HG03060 (cell line): ENCODE measurements around the gene NKIRAS2.
"Not testable (repeated sequence)": the region's sequence is repeated elsewhere in the genome, so short reads cannot be mapped to it uniquely, and the experiment has no call there.

Experiments
- ATAC-seq: cut with Tn5 transposase; IDR thresholded peaks from one replicate; pipeline ENCODE4 v1.9.1; 2021; ENCODE audit warnings: low read depth, moderate number of reproducible peaks; ENCODE audit not compliant: unreplicated experiment

Gene NKIRAS2

DNA sequence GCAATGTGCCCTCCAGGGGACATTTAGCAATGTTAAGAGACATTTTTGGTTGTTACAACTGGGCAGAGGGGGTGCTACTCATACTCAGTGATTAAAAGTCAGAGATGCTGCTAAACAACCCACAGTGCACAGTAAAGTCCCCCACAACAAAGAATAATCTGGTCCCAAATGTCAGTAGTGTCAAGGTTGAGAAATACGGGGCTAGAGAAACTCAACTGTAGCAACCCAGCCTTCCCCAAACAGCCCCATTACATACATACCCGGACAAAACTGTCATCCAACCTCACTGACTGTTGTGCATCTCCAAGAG, 23.1 kb upstream of the NKIRAS2 start:
- ATAC-seq = no peak

DNA sequence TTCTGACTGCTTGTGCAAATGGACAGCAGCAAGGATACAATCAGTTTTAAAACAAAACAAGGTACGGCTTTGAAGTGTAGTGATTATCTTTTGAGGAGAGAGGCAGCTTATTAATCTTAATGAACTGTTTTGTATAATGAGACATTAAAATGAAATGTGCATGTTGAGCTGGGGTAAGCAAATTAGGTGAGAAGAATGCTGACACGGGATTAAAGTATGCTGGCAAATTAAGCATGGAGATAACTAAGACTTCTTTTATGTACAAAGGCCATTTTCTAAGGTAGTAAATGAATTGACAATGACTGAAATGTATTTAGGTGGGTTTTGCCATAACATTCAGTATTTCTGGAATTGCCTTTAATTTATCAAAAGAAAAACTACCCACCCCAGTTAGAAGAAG, 21.4 kb upstream of the NKIRAS2 start:
- no peak for ATAC-seq

DNA sequence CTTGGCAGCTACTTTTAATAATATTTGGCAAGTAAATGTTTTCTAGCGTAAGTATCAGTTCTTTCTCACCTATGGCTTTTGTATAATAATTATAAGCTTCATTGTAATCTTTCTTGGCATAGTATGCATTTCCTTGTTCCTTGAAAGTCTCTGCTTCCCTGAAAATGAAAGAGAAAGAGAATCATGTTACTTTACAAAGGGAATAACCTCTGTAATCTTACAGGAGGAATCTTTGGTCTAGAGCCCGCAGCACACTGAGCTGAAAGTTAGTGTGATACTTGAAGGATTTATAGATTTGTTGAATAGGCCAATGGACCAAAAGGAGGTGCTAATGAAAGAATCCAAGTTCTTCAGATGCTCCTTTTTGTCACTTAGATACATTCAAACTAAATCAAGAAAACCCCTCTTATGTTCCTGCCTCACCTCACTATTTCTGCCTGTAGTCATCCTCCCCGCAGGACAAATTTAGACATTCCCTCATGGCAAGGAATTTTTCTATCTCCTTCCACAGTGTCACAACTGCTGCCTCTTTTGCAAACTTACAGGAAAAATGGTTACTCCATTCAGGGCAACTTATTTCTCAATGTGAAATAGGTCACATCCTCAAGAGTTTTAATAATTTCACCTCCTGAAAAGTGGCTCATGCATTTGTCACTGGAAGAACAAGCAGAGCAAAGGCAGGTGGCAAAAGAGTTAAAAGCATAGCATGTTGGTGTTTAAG, 19.3 kb upstream of the NKIRAS2 start:
- no peak for ATAC-seq

DNA sequence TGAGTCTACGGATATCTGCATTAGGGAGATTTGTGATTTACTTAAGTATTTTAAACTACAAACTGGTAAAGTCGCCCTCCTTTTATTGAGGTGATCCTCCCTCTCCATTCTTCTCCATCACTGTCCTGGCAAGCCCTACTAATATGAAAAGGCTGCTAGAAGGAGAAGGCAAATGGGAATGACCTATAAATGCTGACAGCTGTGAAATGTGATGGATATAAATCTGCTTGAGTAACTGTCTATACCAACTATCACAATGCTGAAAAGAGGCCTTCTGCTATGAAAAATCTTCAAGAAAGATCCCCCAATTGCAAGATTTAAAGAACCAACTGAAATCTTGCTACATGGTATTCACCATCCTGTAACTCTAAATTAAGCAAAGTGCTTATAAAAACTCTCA, 18.2 kb upstream of the NKIRAS2 start:
- no peak for ATAC-seq

DNA sequence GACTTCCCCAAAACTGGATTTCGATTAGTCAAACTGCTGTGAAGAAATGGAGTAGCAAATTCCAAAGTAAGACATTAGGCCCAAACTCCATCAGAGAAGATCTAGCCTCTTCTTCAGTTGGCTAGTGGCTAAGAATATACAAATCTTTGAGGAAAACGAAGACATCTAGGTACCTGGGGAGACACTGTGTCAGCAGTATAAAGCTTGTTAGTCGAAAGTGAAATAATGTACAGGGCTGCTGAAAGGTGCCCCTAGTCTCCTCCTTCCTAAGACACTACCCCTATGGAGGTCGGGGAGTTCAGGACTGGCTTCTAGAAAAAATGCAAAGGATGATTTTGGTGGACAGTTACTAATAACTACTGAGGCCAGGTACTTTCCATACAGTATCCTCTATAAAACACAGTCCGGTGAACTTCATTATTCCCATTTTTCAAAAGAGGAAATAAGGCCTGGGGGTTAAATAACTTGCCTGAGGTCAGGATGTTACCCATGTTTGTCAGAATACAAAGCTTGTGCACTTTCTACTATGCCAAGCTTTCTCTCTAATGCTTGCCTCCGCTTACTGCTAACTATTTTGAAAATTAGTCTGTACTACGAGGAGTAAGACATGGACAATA, 17.6 kb upstream of the NKIRAS2 start:
- no peak for ATAC-seq

DNA sequence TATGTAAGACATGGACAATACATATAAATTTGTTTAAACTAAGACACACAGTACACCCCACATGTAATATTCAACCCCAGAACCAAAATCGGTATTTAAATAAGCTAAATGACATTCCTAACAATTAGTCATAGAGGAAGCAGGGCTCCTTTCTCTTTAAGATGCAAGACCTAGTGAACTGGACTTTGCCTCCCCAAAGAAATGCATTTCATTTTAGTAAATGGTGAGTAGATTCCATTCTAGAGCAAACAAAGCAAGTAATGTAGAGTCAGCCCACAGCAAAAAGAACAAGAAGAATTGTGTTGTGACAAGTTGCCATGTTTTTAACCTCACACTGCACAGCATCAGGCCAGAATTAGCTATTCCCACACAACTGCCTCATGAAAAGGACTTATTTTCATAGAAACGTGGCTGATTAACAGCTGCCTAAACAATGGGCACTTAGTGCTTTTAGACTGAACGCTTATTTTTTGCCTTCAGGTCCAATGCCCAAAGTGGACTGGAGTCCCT, 17.0 kb upstream of the NKIRAS2 start:
- no peak for ATAC-seq

DNA sequence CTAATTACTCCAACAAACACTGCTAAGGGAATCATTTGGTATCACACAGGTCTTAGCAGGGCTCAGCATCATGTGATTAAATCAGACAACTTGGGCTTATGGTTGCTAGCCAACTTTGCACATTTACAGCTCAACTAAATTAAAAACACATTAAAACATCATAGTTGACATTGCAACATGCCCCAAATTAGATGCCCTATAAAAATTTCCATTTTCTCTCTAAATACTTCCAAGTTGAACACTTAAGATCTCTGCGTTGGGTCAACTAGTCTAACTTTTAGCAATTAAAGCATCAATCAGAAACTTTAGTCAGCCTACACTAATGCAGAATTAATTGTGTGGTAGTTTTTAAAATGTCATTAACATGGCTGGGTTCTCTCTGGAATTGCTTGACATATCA, 14.7 kb upstream of the NKIRAS2 start:
- no peak for ATAC-seq

DNA sequence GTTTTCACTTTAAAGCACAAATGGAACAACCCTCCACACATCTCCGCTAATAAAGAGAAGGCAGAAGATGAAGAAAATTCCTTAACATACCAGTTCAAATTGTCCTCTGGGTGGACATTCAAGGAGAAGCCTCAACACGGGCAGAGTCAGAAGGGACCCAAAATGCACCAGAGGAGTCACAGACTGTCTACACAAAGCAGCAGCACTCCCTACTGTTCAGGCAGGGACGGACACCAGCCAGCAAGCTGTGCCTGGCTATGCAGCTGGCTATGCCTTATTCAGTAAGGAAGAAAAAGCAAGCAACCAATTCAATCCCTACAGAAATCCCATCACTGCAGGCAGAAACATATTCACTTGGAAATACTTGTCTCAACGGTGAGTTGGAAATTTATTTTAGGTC, 10.7 kb upstream of the NKIRAS2 start:
- ATAC-seq = no peak

DNA sequence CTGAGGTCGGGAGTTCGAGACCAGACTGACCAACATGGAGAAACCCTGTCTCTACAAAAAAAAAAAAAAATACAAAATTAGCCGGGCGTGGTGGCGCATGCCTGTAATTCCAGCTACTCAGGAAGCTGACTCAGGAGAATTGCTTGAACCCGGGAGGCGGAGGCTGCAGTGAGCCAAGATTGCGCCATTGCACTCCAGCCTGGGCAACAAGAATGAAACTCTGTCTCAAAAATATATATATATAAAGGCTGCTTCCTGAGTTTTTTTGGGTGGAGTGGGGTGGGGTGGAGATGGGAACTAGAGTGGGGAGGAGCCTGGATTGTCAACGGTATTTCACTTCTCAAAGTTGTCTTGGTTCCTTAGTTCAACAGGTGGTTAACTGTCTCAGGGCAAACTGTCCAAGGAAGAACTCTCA, 9.6 kb upstream of the NKIRAS2 start:
- not testable (repeated sequence) for ATAC-seq

DNA sequence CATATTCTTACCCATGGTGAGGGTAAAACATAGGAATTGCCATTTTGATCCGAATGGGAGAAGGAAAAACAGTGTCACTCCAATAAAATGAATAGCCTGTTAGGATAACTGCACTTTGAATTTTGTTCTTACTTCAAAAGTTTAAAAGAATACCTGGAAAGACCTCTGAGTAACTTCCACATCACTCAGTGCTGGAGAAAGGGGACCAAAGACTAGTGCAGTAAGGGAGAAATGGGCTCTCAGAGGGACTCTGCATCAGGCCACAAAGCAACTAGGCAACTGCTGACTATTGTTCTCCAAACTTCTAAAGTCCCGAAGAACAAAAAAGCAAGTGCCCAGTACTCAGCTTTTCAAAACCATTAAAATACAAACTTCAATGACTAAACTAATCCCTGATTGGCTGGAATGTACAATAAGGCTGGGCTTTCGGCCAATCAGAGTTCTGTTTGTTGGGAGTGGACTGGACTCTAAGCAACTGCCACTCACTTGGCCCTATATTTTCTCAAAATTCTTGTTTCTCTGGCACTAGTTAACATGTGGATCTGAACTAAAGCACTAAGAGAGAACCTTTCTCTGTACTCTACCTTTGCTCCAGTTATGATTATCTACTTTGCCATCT, 8.9 kb upstream of the NKIRAS2 start:
- ATAC-seq = no peak

DNA sequence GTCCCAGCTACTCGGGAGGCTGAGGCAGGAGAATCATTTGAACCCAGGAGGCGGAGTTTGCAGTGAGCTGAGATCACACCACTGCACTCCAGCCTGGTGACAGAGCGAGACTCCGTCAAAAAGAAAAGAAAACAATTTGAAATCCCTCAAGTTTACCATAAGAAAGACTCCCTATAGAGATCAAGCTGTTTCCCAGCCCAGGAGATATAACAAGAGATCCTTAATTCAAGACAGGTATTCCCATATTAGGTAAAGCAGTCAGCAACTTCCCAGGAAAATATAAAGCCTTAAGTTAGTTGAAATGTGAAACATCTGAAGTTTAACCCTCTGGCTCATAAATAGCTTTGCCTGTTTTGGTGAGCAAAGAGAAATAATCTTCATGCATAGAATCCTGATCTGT, 7.5 kb upstream of the NKIRAS2 start:
- ATAC-seq = not testable (repeated sequence)

DNA sequence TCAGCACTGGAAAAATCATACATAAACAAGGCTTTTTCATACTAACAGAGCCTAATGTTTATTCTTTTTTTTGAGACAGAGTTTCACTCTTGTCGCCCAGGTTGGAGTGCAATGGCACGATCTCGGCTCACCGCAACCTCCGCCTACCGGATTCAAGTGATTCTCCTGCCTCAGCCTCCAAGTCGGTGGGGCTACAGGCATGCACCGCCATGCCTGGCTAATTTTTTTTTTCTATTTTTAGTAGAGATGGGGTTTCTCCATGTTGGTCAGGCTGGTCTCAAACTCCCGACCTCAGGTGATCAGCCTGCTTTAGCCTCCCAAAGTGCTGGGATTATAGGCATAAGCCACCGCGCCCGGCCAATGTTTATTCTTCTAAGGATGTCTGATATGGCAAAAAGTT, 6.2 kb upstream of the NKIRAS2 start:
- not testable (repeated sequence) for ATAC-seq

DNA sequence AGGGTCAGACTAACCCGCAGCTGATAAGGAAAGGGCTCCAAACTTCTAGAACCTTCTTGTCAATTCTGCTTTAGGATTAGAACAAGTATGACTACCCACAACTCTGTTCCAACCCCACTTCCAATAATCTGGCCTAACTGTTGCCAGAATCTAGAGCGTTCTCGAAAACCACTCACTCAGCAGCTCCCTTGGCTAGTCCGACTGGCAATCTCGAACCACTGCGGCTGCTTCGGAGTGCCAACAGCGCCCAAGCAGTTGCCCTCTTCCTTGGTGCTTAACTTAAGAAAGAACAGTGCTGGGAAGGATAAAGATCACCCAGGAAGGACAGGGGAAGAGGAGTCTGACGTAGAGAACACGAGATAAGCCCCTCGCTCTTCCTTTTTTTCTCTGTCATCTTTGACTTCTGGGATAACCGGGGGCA, 3.5 kb upstream of the NKIRAS2 start:
- ATAC-seq = no peak

DNA sequence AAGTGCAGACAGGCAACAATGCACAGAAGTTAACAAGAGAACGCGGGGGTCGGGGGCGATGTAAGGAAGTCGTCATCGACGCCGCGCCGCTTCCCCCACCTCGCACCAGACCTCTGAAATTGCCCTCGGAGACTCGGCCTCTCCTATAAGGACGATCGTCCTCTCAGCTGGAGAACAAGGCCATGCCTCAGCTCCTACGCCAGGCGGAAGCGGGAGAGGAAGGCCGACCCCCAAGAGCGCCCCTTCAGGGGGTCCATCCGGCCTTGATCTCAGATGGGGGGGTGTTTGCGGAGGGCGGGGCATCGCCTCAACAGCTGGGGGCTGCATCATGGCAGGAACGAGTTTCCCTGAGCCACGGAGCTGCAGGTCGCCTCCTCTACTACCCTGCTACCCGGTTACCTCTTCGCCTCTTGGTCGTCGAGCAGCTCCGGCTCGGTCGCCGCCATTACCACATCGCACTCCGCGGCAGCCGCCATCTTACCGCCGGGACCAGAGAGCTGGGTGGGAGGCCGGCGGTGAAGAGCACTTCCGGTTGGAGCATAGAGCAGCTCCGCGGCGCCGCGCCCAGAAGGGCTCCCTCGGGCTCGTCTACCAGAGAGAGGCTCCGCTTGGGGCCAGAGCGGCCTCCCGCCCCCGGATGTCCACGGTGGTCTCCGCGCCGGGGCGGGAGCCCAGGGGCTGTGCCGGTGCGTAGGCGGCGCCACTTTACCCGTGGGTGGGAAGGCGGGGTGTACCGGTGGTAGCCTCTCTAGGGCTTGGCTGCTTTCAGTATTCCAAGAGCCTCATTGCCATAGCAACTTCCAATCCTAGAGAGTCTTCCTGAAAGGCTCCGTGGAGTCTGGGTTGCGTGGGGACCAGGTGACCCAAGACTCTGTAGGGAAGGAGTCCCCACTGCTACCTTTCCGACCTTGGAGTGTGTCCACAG, 2.7 kb upstream of the NKIRAS2 start, which contains the start of gene DNAJC7:
Gene DNAJC7, minus strand, starts transcription at position 499 of the 925 bp plus-strand sequence. Its CDS starts 23 bp downstream, at position 476.
- ATAC-seq = peak; percentile 51

DNA sequence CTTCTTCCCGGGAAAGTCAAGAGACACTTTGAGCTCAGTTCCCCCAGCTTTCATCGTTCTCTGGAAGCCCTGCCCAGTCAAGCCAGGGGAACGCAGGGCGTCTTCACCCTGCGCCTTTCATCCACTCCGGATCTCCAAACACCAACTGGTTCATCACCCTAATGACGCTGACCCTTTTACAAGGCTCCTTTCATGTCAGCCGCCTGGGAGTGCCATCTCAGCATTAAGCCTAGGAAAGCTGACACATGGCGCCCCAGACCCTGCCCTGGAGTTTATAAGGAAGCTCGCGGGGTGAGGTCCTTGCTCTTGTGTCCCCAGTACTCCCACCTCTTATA, 2.1 kb upstream of the NKIRAS2 start:
- ATAC-seq = no peak

DNA sequence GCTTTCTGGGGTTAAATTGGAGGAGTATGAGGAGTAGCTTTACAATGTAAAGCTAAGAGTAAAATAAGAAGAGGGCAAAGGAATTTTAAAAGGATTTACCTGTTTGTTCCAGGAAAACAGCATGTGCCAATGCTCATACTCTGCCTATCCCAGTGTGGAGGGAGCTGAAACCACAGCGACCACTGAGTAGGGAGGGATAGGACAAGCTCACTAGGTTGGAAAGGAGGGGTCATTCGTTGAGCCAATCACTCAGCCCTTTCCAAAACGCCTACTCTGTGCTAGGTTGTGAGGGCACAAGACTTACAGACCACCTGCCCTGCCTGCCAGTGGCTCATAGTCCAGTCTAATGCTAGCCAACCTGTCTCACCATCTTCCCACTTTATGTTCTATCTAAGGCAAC, 1.6 kb upstream of the NKIRAS2 start:
- ATAC-seq = no peak

DNA sequence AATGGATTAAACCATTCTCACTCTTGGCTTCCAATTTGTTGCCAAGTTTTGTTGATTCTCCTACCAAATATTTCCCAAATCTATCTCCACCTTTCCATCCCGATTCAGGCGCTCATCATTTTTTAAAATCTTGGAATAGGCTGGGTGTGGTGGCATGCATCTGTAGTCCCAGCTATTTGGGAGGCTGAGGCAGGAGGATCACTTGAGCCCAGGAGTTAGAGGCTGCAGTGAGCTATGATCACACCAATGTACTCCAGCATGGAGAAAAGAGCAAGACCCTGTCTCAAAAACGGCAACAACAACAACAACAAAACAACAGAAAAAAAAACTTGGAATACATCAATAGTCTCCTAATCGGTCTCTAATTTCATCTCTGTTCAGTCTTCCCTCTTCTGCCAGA, 902 bp upstream of the NKIRAS2 start:
- ATAC-seq = no peak

DNA sequence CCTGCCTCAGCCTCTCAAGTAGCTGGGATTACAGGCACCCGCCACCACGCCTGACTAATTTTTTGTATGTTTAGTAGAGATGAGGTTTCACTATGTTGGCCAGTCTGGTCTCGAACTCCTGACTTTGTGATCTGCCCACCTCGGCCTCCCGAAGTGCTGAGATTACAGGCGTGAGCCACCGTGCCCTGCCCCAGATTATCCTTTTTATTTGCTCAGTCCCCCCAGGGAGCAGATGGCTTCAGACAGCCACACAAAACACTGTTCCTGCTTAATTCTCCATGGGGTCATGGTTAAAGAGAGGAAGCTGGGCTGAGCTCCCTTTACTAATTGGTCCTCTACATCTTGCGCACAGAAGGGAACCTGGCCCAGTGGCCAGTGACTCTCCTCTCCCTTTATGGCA, 955 bp downstream of the NKIRAS2 start:
- ATAC-seq = not testable (repeated sequence)

DNA sequence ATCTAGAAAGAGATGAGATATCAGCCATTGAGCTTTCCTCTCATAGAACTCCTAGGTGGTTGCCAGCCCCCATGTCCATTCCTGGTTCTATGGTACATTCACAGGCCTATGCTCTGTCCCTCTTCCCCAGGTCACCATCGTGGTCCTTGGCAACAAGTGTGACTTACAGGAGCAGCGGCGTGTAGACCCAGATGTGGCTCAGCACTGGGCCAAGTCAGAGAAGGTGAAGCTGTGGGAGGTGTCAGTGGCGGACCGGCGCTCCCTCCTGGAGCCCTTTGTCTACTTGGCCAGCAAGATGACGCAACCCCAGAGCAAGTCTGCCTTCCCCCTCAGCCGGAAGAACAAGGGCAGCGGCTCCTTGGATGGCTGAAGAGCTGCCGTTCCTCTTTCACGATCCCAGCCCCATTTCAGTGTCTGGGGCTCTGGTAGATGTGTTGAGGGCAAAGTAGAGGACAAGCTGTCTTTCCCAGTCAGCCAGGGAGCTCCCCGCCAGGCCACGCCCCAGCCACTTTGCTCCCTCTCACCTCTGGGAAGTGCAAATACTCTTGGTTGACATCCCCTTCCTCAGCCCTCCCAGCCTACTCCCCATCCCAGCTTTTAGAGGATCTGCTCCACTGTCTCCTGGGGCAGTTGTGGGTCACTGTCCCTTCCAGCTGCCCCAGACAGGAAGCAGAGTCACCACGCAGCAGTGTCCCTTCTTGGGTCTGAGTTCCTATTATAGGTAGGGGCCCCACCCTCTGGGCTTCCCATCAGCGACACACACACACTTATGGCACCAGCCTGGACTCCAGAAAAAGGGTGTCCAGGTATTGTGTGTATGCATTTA, 3.8 kb downstream of the NKIRAS2 start:
- no peak for ATAC-seq

DNA sequence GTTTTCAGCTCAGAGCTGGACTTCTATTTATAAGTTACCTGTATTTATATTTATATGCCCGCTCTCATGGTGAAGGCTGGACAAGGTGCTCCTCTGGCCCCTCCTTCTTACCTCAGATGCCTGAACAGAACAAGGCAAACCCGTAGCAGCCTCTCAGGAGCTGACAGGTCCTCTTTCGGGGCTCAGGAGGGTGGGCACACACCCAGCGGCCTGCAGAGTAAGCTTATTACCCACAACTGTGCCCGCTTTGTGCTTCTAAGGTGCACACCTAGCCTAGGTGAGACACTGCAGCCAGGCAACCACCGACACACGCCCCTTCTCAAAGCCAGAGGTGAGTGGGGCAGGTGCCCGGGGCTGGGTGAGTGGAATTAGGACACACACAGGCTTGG, 5.3 kb downstream of the NKIRAS2 start:
- no peak for ATAC-seq
